ENCODE measurements around the gene SERAC1.

The SERAC1 gene

GRCh38 chr6:158143700-158144099, 24.4 kb downstream of the SERAC1 start:
- Histone ChIP-seq H3K27ac (no peak overlapping the region), H3K27me3 (ENCODE audit: insufficient read depth, low read depth) (no peaks in the 10 kb centered on the region), H3K36me3 (ENCODE audit: insufficient read depth) (no peaks in the 10 kb centered on the region), H3K4me1 (ENCODE audit: low read depth, poor library complexity, severe bottlenecking) (peaks cover 18% of the 10 kb centered on the region), H2AFZ (ENCODE audit: low read depth) (no peak overlapping the region), H3K4me3 (IDR thresholded peaks at IDR 0.05; ENCODE audit: insufficient read depth, low read depth, low read length) (no peak overlapping the region), H3K79me2 (ENCODE audit: insufficient read depth, low read depth) (no peaks in the 10 kb centered on the region), H3K4me2 (no peak overlapping the region), H4K20me1 (ENCODE audit: insufficient read depth) (no peaks in the 10 kb centered on the region), H3K9ac (no peak overlapping the region)
- peak; percentile 67 for TF ChIP-seq CTCF (conservative IDR thresholded peaks at IDR 0.05; ENCODE audit: low read depth, low read length)

GRCh38 chr6:158142789-158143188, 25.3 kb downstream of the SERAC1 start:
- H3K27me3 ChIP-seq (ENCODE audit: insufficient read depth, low read depth): no peaks in the 10 kb centered on the region
- no peaks in the 10 kb centered on the region for H3K36me3 ChIP-seq (ENCODE audit: insufficient read depth)
- no peak overlapping the region for H3K4me2 ChIP-seq
- H3K9ac ChIP-seq: no peak overlapping the region
- H3K27ac ChIP-seq: no peak overlapping the region
- no peak for TF ChIP-seq CTCF (conservative IDR thresholded peaks at IDR 0.05; ENCODE audit: low read depth, low read length)
- H3K79me2 ChIP-seq (ENCODE audit: insufficient read depth, low read depth): no peaks in the 10 kb centered on the region
- no peaks in the 10 kb centered on the region for H4K20me1 ChIP-seq (ENCODE audit: insufficient read depth)
- no peak overlapping the region for H3K4me3 ChIP-seq (IDR thresholded peaks at IDR 0.05; ENCODE audit: insufficient read depth, low read depth, low read length)
- no peak overlapping the region for H2AFZ ChIP-seq (ENCODE audit: low read depth)
- peaks cover 24% of the 10 kb centered on the region for H3K4me1 ChIP-seq (ENCODE audit: low read depth, poor library complexity, severe bottlenecking)

- H3K4me2 ChIP-seq: no peak overlapping the region
- no peaks in the 10 kb centered on the region for H3K4me1 ChIP-seq (ENCODE audit: low read depth, poor library complexity, severe bottlenecking)
- H4K20me1 ChIP-seq (ENCODE audit: insufficient read depth): no peaks in the 10 kb centered on the region
- no peaks in the 10 kb centered on the region for H3K36me3 ChIP-seq (ENCODE audit: insufficient read depth)
- H3K27me3 ChIP-seq (ENCODE audit: insufficient read depth, low read depth): no peaks in the 10 kb centered on the region
- TF ChIP-seq CTCF (conservative IDR thresholded peaks at IDR 0.05; ENCODE audit: low read depth, low read length): peak; percentile 65
- H3K27ac ChIP-seq: no peak overlapping the region
- no peak overlapping the region for H2AFZ ChIP-seq (ENCODE audit: low read depth)
- H3K9ac ChIP-seq: no peak overlapping the region
- H3K79me2 ChIP-seq (ENCODE audit: insufficient read depth, low read depth): no peaks in the 10 kb centered on the region
- H3K4me3 ChIP-seq (IDR thresholded peaks at IDR 0.05; ENCODE audit: insufficient read depth, low read depth, low read length): no peak overlapping the region
These were observed 36.1 kb downstream of the SERAC1 start for GRCh38 chr6:158131926-158132325.

GRCh38 chr6:158125271-158125670, 42.8 kb downstream of the SERAC1 start:
- Histone ChIP-seq H3K36me3 (ENCODE audit: insufficient read depth) (no peaks in the 10 kb centered on the region), H3K79me2 (ENCODE audit: insufficient read depth, low read depth) (no peaks in the 10 kb centered on the region), H3K4me2 (no peak overlapping the region), H3K9ac (no peak overlapping the region), H3K27me3 (ENCODE audit: insufficient read depth, low read depth) (no peaks in the 10 kb centered on the region), H3K4me1 (ENCODE audit: low read depth, poor library complexity, severe bottlenecking) (no peaks in the 10 kb centered on the region), H4K20me1 (ENCODE audit: insufficient read depth) (no peaks in the 10 kb centered on the region), H3K27ac (no peak overlapping the region), H3K4me3 (IDR thresholded peaks at IDR 0.05; ENCODE audit: insufficient read depth, low read depth, low read length) (no peak overlapping the region), H2AFZ (ENCODE audit: low read depth) (no peak overlapping the region)
- TF ChIP-seq CTCF (conservative IDR thresholded peaks at IDR 0.05; ENCODE audit: low read depth, low read length): no peak

Data from KMS-11 (cell line).